GM15510 (cell line): ENCODE results near the gene TMEM86B.

ENCODE experiments used
- POLR2A ChIP-seq: IDR thresholded peaks from 3 replicates; pipeline ENCODE4 v1.6.1; 2011; ENCODE audit warnings: borderline replicate concordance; ENCODE audit not compliant: insufficient read length; ENCODE audit errors: extremely low read depth

Gene TMEM86B

DNA sequence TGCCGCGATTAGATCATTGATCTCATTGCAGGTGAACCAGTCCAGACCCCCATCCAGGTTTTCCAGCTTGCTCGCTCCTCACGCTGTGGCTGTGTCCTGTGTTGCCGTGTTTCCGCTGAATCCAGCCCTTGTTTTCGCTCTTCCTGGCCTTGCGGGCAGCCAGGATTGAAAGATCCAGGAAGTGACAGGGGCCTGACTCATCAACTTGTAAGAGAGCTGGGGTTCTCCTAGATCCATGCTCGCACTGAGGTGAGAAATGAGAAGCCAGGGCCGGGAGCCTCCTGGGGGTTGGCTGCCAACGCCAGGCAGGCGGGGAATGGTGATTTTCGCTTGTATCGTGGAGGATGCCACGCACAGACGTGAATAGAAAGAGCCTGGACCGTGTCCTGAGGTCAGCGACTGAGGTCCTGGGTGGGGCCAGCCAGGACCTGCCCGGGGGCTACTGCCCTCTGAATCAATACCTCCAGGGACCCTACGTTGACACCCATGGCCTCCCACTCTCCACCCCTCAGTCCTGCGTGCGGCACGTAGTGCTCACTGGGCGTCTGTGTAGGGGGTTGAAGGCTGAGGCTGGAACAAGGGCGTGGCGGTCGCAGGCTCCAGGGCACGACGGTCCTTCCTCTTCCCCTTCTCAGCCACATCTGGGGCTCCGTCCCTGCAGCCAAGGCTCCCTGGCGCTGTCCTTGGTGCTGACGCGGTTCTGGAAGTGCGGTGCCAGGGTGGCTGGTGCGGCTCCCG, 11.9 kb downstream of the TMEM86B start:
- TF ChIP-seq POLR2A = no peak

DNA sequence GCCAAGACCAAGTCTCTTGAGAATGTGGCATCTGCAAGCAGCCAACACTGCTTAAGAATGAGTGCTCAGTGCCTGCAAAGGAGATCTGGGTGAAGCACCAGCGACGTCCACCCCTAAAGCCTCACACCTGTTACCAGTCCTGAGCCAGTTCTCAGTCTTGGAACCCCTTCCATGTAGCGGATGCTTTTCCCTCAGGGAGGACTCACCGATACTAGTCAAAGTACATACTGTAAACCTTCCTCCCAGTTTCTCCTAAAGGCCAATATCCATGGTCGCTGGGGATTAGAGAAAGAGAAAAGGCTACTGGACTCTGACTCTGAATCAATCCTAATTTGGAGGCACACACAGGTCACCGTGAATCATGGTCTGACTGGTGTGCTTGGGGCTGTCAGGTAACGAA, 15.0 kb downstream of the TMEM86B start:
- no peak for TF ChIP-seq POLR2A

DNA sequence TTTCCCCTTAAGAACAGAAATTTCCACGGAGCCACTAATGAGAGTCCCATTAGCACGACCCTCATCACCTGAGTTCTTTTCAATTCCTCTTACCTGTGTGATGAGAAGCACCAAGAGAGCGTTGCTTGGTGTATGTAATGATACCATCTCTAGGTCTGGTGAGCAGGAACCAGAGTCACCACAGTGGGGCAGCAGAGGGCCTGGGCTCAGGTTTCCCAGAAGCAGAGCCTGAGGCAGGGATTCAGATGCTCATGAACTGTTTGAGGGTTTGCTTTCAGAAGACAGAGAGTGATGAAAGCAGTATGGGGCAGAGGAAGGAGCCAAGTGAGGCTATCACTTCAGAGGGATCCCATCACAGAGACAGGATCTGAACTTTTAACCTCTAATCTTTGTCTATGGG, 16.1 kb downstream of the TMEM86B start:
- no peak for TF ChIP-seq POLR2A

DNA sequence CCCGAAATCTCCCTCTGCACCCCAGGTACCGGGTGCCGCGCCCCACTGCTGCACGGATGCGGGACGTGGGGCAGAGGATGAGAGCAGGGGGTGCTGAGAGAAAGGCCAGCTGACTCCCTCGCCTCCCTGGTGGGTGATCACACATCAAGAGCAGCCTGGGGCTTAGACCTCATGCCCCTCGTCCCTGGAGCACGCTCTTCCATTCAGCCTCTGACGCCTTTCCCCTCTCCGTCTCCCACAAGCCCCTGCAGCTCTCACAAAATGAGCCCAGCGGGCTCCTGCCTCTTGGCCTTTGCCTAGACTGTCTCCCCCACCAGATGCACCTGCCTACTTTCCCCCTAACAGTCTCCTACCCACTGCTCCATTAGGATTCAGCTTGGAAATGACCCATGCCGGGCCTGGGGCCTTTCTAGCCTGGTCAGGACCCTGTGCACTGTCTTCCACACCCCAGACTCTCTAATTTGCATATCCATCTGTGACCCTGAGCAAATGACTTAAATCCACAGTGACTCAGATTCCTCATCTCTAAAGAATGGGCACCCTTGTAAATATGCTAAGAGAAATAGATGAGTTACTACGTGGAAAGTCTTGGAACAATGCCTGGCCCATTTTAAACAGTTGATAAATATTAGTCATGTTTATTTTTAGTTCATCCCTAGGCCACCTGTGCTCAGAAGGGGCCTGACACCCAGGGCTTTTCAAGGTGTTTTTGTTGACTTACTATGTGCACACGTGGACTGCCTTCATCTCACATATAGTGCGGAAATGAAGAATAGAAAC, 18.7 kb downstream of the TMEM86B start:
- TF ChIP-seq POLR2A = no peak

DNA sequence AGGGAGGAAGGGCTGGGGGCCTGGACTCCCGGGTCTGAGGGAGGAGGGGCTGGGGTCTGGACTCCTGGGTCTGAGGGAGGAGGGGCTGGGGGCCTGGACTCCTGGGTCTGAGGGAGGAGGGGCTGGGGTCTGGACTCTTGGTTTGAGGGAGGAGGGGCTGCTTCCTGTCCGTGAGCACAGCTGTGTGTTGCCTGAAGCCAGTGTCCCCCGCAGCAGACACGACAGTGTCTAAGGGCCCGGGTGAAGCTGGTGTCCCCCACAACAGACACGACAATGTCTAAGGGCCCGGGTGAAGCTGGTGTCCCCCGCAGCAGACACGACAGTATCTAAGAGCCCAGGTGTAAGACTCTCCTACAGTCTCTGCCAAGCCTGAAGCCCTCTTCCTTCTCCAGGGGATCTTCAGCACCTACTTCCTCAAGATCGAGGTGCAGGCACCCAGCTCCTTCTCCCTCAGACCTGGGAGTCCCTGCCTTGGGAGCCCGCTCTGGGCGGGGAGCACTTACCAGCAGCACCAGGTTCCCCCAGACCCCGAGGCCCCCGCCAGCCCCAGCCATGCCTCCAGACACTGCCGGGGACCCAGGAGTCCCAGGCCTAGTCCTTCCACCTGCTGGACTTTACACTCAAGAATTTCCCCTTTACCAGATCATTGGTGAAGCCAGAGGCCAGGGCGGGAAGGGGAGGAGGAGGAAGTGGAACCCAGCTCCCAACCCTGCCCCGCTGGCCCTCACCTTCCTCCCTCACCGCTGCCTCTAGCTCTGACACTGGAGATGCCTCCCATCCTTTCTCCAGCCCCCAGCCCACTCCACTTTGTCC, 19.5 kb downstream of the TMEM86B start, which contains the start of gene PTPRH:
Gene PTPRH, minus strand, starts transcription at position 622 of the 813 bp plus-strand sequence. Its CDS starts 68 bp downstream, at position 554.
- no peak for TF ChIP-seq POLR2A

DNA sequence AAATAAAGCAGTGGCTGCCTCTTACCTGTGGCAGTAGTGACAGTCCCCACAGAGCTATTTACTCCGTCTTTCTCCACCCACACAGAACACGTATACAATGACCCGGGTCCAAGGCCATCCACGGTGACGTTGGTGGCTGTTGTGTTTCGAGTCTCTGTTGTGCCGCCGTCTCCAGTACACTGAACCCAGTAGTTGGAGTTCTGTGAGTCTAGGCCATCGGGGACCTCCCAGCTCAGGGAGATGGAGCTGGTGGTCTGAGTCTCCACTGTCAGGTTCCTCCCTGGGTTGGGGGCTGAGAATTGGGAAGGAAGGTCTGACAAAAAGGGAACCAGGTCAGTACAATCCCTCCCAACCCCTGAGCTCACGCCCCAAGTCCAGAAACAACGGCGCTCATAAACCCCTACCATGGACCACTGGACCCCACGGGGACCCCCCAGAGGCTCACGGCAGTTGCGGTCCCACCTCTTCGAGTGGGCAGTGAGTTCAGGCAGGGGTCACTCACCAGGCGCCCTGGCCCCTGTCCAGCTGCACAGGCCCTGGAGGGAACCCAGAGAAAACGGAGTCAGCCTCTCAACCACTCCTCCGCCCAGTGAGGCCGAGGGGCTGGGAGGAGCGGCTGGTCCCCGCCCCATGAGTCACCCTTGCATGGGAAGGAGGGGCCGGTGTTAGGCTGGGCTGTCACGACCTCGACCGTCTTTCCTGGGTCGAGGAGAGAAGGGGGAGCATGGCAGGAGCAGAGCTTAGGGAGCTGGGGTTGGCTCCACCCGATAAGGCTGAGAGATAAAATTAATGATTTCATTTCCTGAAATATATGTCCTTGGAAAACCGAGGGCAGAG, 21.7 kb downstream of the TMEM86B start:
- no peak for TF ChIP-seq POLR2A

DNA sequence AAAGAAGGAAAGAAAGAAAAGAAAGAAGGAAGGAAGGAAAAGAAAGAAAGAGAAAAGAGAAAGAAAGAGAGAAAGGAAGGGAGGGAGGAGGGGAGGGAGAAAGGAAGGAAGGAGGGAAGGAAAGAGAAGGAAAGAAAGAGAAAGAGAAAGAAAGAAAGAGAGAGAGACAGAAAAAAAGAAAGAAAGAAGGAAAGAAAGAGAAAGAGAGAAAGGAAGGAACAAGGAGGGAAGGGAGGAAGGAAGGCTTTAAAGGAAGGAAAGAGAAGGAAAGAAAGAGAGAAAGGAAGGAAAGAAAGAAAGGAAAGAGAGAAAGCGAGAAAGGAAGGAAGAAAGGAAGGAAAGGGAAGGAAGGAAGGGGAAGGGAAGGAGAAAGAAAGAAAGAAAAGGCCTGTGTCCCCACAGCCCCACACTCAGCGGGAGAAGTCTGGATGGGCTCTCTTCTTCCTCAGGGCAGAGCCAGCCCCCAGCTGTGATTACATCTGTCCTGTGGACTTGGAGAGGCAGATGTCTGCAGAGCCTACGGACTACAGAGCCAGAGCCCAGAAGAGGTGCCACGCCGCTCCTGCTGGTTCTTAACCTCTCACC, 28.9 kb downstream of the TMEM86B start:
- TF ChIP-seq POLR2A = no peak

DNA sequence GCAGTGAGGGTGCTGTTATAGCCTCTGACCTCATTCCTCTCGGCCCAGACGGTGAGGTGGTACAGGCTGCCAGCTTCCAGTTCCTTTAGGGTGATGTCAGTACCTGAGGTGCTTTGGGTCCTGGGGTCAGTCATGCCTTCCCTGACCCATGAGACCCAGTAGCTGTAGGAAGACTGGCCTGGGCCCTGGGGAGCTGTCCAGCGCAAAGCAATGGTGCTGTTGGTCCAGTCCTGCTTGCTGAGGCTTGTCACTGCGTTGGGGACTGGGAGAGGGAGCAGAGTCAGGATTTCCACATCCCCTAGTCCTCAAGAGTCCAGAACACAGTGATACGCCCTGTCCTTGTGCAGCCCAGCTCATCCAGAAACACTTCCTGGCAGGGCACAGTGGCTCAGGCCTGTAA, 29.9 kb downstream of the TMEM86B start:
- no peak for TF ChIP-seq POLR2A

DNA sequence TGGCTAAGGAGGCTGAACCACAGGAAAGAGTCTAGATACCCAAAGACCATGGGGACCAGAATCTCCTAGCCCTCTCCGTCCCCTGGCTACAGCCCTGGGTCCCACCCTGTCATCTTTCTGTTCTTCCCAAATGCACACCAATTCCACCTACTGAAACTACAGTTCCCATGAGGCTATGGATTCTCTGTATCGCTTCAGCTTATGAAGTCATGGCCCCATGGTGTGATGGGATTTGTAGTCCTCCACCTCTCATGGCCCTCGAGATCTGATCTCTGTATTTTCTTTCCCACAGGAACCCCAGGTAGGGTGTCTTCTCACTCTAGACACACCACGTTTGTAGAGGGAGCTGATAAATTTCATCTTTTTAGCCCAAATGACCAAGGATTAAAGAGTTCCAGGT, 31.0 kb downstream of the TMEM86B start:
- no peak for TF ChIP-seq POLR2A

DNA sequence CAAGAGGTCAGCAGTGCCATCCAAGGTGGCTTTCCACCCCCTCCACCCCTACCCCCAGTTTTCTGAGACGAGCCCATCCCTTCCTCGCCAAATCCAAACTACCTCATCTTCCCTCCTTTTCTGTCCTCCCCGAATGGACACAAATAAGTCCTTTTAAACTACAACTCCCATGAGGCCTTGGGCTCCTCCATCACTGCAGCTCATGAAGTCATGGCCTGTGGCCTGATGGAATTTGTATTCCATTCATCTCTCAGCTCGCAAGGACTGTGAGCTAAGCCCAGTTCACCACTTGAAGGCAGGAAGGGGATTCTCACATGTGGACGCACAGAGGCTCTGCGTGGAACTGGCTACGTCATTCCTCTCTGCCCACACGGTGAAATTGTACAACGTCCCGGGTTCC, 31.8 kb downstream of the TMEM86B start:
- no peak for TF ChIP-seq POLR2A

DNA sequence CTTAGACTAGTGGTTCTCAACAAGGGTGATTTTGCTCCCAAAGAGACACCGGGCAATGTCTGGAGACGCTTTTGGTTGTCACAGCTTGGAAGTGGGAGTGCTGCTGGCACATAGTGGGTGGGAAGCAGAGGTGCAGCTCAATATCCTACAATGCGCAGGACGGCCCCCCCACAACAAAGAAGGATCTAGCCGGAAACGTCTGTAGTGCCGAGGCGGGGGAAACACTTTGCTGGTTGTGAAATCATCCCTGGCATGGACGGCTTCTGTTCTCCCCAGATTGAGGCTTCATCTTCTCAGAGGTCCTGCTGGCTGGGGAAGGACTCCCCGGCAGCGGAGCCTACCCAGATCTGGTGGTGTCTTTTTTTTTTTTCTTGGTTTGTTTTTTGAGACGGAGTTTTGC, 35.1 kb downstream of the TMEM86B start:
- no peak for TF ChIP-seq POLR2A

DNA sequence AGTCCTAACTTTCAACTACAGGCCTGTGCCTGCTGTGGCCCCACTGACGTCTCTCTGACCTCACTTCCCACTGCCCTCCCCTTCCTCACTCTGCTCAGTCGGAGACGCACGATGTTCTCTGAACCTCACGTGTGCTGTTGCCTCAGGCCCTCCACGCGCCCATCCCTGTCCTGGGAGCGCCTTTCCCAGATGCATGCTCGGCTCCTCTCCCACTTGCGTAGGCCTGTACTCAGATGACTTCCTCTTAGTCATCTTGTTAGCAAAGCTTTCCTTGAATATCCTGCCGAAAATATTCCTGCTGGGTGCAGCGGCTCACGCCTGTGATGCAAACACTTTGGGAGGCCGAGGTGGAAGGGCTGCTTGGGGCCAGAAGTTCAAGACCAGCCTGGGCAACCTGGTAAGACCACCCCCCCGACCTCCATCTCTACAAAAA, 39.1 kb downstream of the TMEM86B start:
- no peak for TF ChIP-seq POLR2A

DNA sequence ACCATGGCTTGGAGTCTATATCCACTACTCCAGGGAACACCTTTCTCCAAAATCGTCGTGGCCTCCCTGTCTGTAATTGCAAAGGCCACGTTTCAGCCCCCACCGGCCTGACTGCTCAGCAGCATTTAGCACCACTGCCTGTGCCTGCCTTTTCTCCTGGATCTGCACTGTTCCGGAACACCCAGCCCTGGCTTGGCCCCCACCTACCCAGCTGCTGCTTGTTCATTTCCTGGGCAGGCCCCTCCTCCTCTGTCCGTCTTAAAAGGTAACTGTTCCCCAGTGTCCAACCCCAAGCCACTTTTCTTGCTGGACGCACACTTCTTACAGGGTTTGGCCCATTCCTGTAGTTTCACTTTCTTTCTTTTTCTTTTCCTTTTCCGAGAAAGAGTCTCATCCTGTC, 39.9 kb downstream of the TMEM86B start:
- TF ChIP-seq POLR2A = no peak

DNA sequence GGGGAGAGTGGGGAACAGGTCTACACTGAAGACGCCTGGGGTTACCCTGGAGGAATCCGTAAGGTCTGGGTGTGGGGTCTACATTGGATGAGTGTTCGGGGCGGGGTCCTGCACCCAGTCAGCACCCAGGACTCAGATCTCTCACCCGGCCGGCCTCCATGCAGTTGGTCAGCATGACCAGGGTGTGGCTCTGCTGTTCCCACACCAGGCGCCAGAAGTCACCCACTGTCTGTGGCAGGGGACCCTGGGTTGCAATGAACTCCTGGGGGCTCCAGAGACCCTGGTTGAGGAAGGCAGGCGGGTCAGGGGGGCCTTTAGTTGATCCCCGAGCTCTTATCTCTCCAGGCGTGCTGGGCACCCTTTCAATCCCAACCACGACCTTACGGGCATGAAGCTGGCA, 42.5 kb downstream of the TMEM86B start:
- TF ChIP-seq POLR2A = no peak
